ENCODE data around the gene CACNG4. TPM values are rescaled to one million over a fixed set of nuclear protein-coding genes. Genes with fewer than 3 reads are reported as not detected.

CACNG4 gene
- total and polyA plus RNA-seq, 9 of the 15 experiments (the other 6 are each of a cell fraction or from before 2014, with no cell fraction given) = 0.07 TPM; not detected in 8

- TF ChIP-seq ATF6 (CRISPR knock-in tag; IDR thresholded peaks at IDR 0.05) (no peak), CREB3 (tag; conservative IDR thresholded peaks at IDR 0.05; ENCODE audit: low read depth) (no peak), FOXJ3 (CRISPR knock-in tag; IDR thresholded peaks at IDR 0.05) (no peak), ARNT (IDR thresholded peaks at IDR 0.05) (no peak), TBL1XR1 (IDR thresholded peaks at IDR 0.05; ENCODE audit: low read length in 2 of 2) (no peak), ZNF224 (CRISPR knock-in tag; IDR thresholded peaks at IDR 0.05) (no peak), CHD7 (IDR thresholded peaks at IDR 0.05; ENCODE audit: low read depth, low read length) (no peak), MAFG (tag; conservative IDR thresholded peaks at IDR 0.05) (no peak), CREB3L1 (IDR thresholded peaks at IDR 0.05; ENCODE audit: borderline replicate concordance, low read depth) (no peak), JUNB (CRISPR knock-in tag; conservative IDR thresholded peaks at IDR 0.05) (no peak)
These were observed 32.4 kb downstream of the CACNG4 start (continued) for GRCh38 chr17:66996926-66997325.

Data from K562 (cell line).